Activated naive CD4-positive, alpha-beta T cell treated with Interleukin-2 at 50 U/mL for 16 hours (primary cell): ENCODE results near the gene AGBL1.

Source experiments
- DNase-seq: peaks from one replicate; pipeline ENCODE4 v3.0.0-alpha.2; 2020

AGBL1 gene

DNA sequence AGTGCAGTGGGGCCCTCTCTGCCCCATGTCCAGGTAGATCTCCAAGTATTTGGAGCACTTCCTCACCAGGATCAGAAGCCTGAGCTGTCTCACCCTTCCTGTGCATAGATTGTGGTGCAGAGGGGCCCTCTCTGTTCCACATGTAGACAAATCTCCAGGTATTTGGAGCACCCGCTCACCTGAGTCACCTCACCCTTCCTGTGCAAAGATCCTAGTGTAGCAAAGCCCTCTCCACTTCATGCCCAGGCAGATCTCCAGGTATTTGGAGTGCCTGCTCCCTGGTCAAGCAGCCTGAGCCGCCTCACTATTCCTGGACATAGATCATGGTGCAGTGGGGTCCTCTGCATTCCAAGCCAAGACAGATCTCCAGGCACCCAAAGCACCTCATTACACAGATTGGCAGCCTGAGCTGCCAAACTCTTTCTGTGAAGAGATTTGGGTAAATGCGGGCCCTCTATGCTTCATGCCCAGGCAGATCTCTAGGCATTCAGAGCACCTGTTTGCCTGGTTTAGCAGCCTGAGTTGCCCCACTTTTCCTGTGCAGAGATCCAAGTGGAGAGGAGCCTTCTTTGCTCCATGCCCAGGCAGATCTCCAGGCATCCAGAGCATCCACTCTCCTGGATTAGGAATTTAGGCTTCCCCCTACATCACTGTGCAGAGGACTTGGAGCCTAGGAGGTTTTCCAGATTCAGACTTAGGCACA lies 249.8 kb downstream of the AGBL1 start:
- DNase-seq = no peak

DNA sequence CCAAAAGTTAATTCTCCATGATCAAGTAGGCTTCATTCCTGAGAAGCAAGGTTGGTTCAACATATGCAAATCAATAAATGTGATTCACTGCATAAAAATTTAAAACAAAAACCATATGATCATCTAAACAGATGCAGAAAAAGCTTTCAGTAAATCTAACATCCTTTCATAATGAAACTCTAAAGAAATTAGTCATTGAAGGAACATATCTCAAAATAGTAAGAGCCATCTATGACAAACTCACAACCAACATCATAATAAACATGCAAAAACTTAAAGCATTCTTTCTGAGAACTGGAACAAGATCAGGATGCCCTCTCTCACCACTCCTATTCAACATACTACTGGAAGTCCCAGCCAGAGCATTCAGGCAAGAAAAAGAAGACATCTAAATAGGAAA lies 254.1 kb downstream of the AGBL1 start:
- no peak for DNase-seq

DNA sequence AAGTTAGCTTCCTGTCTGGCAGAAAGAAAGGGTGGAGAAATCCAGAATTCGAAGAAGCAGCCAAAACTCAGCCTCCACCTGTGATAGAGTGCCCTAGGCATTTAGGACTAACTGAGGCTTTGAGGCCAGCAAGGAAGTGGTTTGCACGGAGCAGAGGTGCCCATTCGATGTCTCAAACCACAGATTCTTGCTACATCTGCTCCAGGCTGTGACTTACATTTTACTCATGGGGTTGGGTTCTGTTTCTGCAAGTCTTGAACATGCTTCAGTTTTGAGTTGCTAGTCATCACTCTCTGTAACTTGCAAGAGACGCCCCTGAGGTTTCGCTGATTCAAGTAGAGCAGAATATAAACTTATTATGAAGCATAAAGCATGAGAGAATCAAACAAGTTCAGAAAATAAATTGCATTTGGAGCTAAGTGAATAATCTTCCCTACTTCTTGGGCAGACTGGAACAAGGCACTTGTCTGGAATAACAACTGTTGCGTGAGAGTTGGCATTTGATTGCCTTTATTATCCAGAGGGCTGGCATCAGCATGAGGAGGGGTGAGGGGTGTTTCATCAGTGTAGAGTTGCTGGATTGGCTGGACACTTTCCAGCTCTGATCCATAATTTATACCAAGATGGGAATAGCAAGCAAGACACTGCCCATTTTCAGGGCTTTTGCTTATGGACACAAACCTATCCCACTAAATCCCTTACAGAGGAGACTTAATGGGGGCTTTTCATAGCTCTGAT lies 256.5 kb downstream of the AGBL1 start:
- no peak for DNase-seq

DNA sequence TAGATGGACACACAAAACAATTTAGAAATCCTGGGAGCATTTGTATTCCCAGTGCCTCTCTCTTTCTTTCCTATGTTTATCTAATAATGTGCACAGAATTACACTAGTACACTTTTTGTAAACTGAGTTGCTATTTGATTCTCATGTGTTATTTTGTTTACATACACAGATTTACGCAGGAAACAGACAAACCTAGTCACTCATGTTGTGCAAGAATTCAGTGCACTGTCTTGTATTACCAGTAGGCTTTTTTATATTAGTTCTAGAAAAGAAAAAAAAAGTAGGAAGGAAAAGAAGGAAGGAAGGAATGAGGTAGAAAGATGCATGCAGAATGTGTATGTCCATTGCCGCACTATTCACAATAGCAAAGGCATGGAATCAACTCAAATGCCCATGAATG lies 257.4 kb downstream of the AGBL1 start:
- DNase-seq = no peak

DNA sequence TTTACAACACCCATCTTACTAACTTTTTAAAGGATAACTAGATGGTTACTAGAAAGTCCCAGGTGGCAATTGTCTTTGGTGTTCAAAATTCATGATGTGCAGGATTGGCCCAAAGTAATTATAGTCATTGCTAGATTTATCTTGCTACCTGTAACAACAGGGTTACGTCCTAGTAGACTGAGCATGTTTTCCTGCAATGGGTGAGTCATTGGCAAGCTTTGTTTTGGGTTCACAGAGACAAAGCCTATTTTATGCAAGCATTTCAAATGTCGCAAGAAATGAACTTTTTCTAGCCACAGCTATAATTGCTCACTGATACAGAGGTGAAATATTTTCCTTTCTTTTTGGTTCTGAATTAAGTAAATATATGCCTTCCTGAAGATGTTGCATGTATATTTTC lies 267.6 kb downstream of the AGBL1 start:
- no peak for DNase-seq

DNA sequence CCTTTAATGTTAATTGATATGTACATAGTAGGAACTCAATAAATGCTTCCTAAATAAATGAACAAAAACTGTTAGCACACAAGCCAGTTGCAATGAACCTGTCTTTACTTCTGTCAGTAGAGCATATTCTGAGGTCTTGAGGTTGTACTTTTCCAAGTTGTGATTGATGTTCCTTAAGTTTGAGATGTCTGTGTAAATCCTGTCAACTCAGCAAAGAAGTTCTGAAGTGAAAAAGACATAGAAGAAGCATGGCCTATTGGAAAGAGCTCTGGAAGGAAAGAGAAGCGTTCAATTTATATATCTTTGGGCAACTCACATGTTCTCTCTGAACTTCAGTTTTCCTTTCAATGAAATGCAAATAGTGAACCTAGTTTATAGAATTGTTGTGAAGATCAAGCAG lies 269.9 kb downstream of the AGBL1 start:
- DNase-seq = no peak

DNA sequence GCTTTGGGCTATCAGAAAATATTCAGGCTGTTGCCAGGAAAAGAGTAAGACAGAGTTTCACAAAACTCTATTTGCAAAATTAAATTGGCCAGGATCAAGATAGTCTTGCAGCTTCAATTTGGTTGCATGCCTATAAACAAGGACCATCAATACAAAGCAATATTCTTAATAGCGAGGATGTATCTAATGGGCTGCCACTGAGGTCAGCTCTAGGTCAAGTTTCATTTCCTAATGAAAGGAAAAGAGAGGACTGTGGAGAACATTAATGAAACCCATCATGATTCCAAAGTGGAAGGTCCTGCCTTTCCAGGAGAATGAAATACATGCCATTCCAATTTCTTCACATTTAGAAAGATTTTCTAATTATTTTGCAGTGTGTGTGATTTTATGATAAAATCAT lies 273.5 kb downstream of the AGBL1 start:
- DNase-seq = no peak

DNA sequence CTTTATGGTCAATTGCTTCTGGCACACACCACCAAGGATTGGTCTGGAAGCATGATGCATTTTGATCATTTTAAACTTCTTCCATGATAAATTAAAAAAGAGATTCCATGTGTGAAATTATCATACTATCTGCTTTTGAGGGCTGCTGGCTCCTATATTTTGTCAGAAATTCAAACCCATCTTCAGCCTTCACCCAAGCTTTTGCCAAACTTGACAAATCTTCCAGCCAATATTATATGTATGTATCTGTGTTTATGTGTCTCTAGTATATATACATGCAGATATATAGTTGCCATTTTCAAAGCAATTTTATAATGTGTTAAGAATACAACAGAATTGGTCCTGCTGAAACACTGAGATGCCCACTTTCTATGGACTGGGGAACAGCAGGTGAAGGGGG lies 275.7 kb downstream of the AGBL1 start:
- no peak for DNase-seq

DNA sequence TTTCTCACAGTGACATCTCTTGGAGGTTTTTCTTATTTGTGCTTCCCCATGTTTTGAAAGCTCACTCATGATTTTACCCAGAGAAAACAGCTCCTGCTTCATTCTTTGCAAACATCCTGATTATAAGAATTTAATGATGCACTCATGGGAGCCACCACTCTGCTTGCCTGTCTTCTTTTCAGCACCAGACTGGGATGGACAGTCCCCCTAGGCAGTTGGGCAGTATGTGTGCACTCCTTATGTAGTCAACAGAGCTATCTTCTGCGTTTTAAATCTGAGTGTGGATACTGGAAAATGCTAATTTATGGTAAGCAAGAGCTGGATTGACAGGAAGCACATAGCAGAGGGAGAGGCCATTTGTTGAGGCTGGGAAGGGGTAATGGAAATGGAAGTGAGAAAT lies 276.1 kb downstream of the AGBL1 start:
- DNase-seq = no peak

DNA sequence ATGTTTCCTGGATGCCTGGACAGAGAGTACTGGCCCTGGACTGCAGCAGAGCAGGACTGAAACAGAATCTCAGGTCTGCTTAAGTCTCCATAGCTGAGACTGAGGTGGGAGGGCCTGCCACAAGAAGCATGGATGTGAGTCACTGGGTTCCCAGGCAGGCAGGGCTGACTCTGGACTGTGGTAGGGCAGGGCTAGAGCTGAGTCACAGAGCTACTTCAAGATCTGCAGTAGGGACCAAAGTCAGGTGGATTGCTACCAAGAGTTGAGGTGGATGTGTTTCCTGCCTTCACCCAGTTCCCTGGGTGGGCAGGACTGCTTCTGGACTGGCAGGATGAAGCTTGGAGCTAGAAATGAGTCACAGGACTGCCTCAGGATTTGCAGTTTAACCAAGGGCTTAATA lies 282.9 kb downstream of the AGBL1 start:
- no peak for DNase-seq

DNA sequence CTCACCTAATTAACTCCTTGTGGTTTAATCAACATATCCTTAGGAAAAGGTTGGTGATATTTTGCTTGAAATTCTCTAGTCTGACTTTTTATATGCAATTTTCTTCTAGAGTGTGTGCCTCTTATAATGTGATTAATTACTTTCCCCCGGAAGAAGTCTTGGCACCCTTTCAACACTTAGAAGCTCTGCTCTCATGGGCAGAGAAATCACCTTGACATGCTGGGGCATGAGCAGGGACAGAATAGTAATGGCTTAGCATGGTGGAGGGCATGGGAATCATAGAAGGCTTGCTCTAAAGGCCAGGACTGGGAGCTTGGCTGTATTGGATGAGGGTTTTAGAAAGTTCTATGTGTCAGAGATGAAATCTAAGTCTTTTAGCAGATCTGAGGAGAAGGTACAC lies 293.5 kb downstream of the AGBL1 start:
- DNase-seq = no peak

DNA sequence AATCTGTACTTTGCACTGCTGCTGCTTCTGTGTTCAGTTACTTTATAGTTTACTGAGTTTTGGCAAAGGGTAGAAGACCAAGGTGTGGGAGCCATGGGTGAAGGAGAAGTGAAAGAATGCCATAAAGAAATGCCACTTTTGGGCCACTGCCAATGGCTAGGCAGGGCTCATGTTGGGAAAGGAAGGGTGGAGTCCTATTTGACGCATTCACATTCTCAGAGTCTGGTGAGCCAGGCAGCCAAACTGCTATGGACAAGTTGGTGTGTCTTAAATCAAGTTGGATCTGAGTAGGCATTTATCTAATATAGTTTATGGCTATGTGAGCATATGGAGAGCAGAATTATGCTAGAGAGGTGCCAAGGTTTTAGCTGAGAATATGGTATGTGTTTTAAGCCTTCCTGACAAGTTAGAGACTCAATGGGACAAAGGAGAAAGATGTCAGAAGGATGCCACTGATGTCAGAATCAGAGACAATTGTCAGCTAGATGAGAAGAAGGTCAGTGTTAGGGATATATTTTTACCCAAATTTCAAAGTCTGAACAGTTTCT lies 296.1 kb downstream of the AGBL1 start:
- DNase-seq = no peak

DNA sequence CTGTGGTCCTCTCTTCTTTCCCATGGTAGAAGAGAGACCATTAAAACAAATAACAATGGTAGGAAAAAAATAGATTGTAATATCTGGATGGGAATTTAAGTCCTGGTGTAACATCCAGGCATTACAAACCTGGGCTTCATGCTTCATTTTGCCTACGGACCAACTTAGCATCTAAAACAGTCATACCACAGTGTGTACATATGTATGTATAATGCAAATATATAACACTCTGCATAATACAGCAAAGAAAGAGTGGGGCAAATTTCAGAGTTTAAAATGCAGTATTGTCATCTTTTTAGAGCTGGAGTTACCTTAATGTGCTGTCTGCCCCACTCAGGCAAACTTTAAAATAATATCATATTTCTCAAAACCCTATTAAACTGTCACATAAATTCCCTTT lies 298.2 kb downstream of the AGBL1 start:
- no peak for DNase-seq

DNA sequence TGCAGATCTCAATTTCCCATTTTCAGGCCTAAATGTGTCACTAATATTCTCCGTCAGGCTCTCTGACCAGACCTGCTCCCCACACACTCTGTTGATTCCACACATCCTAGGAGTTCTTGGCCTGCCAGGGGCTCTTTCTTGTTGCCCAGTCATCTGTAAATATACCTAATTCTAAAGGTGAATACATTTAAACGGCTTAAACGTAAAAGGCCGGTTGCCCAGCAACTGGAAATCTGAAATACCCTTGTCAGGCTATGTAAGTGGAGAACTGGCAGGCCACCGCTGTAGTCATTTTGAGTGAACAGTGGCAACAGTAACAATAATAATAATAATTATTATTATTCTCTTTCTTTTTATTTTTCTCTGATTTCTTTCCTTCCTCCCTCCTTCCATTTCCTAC lies 302.7 kb downstream of the AGBL1 start:
- no peak for DNase-seq

DNA sequence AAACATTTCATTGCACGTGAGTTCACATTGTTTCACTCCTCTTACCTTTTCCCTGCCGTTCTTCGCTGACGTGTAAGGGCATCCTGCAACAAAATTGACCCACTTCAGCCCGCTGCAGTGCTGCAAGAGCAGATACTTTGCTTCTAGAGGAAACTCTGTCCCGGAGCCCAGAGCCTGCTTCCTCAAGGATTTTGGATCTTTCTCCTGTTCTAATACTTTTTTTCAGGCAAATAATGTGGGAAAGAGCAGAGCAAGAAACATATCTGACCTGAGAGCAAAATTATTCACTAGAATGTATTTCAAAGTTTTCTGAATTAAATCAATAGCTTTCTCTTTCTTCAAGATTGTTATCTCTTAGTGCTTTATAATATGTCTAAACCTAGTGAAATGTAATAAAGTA lies 303.9 kb downstream of the AGBL1 start:
- no peak for DNase-seq

DNA sequence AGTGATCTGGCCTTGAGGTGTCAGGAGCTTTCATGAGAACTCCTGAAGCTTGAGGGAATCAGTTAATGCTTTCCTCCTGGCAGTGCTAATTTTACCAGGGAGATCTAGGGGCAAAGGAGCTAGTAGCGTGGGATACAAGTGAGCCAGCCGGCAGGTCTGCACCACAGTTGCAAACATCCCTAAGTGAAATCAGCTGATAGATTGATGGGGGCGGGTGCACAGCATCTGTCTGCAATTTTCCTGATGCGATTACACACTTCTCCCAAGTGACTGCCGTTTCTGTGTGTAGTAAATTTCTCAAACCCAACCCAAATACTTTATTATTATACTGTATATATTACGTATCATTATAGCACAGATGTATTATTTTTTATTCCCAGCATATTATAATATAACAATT lies 304.5 kb downstream of the AGBL1 start:
- no peak for DNase-seq

DNA sequence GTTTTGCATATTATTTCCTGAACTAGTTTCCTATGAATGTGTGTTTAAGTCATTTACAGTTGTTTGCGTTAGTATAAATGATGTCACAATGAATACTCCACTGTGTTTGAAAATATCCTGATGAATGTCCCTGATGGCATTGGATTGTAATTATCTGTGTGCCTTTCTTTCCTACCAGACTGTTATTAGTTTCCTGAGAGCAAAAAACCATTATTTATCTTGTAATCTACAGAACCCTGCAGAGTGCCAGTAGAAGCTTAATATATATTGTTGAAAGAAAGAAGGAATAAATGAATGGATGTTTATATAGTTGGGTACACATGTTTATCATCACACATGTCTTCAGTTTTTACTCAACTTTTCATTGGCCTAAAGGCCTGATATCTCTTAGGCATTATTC lies 312.6 kb downstream of the AGBL1 start:
- DNase-seq = no peak

DNA sequence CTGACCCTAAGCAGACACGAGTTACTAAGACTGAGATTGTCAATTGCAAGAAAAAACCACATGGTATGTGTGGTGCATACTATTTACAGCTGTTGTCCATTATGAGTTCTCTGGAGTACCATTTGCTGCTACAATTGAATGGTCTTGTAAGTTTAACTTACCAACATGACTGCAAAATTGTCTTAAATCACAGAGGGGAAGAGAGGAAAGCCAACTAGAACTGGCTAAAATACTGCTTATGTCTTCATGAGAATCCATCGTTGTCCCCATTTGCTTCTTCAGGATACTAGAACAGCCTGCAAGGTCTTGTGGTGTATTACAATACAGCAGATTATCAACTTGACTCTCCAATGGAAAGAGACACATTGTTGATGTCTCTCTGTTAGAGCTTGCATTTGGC lies 313.2 kb downstream of the AGBL1 start:
- DNase-seq = no peak

DNA sequence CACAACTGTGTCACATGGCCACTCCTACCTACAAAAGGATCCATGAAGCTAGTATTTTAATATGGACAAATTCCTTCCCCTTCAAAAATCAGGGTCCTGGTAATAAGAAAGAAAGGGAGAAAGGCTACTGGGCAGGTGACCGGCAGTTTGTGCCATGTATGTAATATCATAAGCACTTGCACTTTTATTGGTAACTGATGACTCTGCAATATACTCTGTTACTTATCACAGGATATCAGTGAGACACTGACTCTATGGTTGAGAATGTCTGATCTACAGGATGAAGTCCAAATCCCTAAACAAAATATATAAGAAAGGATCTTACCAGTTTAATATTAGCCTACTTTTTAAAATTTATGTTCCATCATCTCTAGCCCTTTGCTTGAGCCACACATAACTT lies 315.2 kb downstream of the AGBL1 start:
- DNase-seq = no peak

DNA sequence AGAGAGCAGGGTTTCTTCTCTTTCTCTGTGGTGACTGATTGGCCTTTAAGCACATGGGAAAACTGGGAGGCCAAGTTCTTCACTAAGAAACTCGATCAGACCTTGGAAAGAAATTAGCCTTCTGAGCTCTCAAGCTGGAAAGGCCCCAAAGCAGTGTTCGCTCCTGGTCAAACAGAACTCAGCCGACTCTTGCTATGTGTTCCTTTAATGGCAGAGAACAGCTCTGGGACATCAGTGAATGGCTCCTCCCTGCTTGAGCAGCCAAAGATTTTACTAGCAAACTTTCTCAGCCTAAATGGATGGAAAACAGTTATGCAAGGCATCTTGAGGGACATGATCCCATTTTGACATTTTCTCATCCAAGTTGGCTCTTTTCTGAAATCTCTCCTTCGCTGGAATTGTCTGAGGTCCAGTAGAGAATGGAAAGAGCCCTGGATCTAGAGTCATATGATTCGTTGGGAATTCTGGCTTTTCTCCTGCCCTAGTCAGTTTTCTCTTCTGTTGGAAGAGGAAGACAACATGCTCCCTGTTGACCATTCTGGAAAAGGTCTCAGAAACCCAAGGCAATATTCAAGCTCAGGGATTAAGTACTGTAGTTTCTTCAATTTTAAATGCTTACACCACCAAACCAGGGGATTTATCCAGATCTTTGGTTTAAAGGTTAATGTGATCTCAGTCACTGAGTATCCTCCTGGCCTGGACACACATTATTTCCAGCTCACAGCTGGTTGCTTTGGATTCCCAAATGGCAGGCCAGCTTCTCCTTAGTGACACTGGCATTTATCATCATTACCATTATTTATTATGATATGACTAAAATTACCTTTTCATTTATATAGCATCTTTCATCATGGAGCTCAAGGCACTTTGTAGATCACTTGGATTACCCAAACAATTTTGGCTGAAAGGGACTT lies 319.6 kb downstream of the AGBL1 start:
- DNase-seq = no peak

DNA sequence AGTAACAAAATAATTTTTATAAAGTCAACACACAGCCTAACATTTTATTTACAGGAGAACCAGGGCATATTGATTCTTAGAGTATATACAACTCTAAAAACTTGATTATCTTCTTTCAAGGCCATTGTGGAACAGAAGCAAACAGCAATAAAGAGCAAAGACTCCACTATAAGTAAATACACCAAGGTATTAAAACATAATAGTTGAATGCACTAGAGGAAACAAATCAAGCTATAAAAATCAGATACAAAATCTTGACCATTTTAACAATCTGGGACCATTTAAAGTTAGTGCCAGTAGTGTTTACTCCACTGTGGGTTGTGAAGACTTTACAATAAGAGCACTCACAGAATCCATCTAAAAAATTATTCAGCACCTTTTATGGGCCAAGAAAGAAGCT lies 323.6 kb downstream of the AGBL1 start:
- DNase-seq = no peak

DNA sequence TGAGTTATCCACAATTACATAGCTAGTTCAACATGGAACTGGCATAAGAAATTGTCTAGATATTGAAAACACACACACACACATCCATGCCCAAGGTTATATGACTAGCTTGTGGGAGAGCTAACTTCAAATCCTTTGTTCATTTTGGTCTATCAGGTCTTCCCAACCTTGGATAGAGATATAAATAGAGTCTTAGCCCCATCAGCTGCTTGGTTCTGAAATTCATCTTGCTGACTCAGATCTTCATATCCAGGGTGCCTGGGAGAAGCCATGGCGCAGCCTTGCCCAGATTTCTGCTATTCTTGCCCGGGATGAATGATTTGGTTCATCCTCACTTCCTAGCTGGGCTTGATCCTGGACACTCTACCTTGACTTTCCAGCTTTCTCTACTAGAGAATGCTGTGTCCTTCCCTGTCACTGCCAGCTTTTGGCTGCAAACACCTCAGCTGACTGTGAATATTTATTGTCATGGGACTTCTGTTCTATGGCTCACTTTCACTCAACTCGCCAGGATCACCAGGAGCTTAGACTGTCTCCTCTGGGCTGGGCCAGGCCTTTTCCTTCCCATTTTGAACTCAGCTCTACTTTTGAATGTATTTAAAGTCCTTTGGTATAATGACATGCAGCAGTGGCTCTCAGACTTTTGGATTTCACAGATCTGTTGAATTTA lies 324.4 kb downstream of the AGBL1 start:
- DNase-seq = no peak

DNA sequence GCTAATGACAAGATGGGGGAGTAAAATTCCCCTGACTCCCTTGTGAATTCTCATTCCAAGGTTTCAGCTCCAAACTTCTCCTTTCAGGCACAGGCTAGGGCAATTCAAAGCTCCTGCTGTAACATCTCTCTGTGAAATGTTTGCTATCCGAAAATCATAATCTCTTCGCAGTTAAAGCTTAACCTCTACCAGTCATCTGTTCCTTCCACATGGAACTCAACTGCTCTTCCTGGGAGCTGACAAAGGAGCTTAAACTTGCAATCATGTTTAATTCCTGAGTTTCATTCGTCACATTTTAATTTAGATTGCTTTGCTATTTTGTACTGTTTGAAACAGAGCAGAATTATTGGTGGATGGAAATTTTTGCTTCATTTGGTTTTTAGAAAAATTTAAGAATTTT lies 328.6 kb downstream of the AGBL1 start:
- no peak for DNase-seq
